Tibial nerve (tissue), 4 donors: Measurements from ENCODE around the gene IGFL4. TPM values are rescaled to one million over a fixed set of nuclear protein-coding genes. Genes with fewer than 3 reads are reported as not detected.

Source experiments
- DNase-seq, 2 donors: peaks; one replicate each; pipeline ENCODE4 v3.0.0-alpha.2; 2019; ENCODE audit warnings: low spot score in 2 of 2
- H3K27ac ChIP-seq, 4 donors: fragments of 200-600 bp; sonication (generic) in 3 of 4; one replicate each; pipeline ENCODE4 v1.5.1; 2017 to 2019; ENCODE audit warnings: mild to moderate bottlenecking in 1 of 4
- H3K27me3 ChIP-seq, 2 donors: fragments of 200-600 bp; sonication (generic) in 1 of 2; one replicate each; pipeline versions ENCODE4 v1.5.1 to v1.6.0; 2017 to 2019
- H3K36me3 ChIP-seq, 3 donors: fragments of 200-600 bp; sonication (generic); one replicate each; pipeline ENCODE4 v1.5.1; 2018 to 2019
- H3K4me1 ChIP-seq, 4 donors: fragments of 200-600 bp; sonication (generic) in 3 of 4; one replicate each; pipeline ENCODE4 v1.5.1; 2017 to 2019
- H3K4me3 ChIP-seq, 4 donors: fragments of 200-600 bp; sonication (generic) in 3 of 4; one replicate each; pipeline ENCODE4 v1.5.1; 2017 to 2019; ENCODE audit warnings: mild to moderate bottlenecking in 1 of 4, moderate library complexity in 1 of 4
- H3K9me3 ChIP-seq, 4 donors: fragments of 200-600 bp; sonication (generic) in 3 of 4; one replicate each; pipeline ENCODE4 v1.5.1; 2017 to 2019
- EP300 ChIP-seq, 2 donors: sonication (generic); formaldehyde crosslinking; IDR thresholded peaks; one replicate each; pipeline ENCODE4 v1.6.1; 2017; ENCODE audit warnings: antibody characterized with exemption in 2 of 2, mild to moderate bottlenecking in 1 of 2
- POLR2A ChIP-seq, 2 donors: fragments of 450-650 bp; IDR thresholded peaks; one replicate each; pipeline ENCODE4 v1.6.1; 2017; ENCODE audit warnings: antibody characterized with exemption in 2 of 2, mild to moderate bottlenecking in 2 of 2, moderate library complexity in 2 of 2
- WGBS, 2 donors: methylation state at CpG; one replicate each; pipeline ENCODE4 v1.1.5; 2018; 5-methylcytosine and 5-hydroxymethylcytosine counted together
- small RNA-seq: library from RNA; depleted of rRNA; stranded (forward); fragments of <200 nt; gene quantifications from one replicate; pipeline ENCODE3, GENCODE V24; 2016
- total RNA-seq, 4 donors: library from RNA; depleted of rRNA; stranded (reverse); fragments of >200 nt; gene quantifications; one replicate each; pipeline ENCODE4 v1.1.0, GENCODE V29; 2016
- TF ChIP-seq, protein P1 (sequence below), 5 experiments: fragments of 200-600 bp in 3 of 5; fragments of 450-650 bp in 2 of 5; sonication (generic) in 3 of 5; IDR thresholded peaks; one replicate each; pipeline ENCODE4 v1.5.1; 2016 to 2019; ENCODE audit warnings: antibody characterized with exemption in 5 of 5, mild to moderate bottlenecking in 3 of 5, moderate library complexity in 2 of 5

The IGFL4 gene
- total RNA-seq, 4 donors from 2014 or later, result 0.21 to 1.8 (median 0.89) TPM

DNA sequence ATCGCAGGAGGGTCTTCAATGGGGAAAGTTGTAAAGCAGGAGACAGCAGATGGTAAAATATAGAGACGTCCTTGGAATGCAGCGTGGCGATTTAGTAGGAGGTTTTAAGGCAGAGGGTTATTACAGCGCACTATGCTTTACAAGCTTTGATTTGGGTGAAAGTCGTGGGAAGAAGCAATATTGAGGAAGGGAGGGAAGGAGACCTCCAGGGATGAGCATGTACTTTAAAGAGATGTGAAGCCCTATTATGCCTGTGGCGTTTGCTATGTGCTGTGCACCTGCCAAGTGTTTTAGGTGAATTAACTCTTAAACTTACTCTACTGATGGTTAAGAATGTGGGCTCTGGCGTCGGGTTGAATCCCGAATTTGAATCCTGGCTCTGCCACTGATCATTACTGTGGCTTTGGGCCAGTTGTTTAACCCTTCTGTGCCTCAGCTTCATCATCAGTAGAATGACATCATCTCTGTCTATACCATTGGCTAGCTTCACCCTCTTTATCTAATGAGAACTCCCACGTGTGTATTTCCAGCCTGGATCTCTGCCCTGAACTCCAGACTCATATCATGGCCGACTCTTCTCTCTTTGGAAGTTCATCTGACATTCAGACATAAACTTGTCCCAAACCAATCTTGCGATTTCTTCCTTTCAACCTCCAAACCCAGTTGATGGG is 45.0 kb downstream of the IGFL4 start:
- WGBS, 2 donors, result 10 to 11% methylated on average over 13 of the region's 13 CpGs
- H3K27me3 ChIP-seq, result peaks cover 0 to 24% of the 10 kb centered on the region in 2 donors
- no peak for TF ChIP-seq EP300 (IDR thresholded peaks at IDR 0.05)
- TF ChIP-seq, protein P1, sequence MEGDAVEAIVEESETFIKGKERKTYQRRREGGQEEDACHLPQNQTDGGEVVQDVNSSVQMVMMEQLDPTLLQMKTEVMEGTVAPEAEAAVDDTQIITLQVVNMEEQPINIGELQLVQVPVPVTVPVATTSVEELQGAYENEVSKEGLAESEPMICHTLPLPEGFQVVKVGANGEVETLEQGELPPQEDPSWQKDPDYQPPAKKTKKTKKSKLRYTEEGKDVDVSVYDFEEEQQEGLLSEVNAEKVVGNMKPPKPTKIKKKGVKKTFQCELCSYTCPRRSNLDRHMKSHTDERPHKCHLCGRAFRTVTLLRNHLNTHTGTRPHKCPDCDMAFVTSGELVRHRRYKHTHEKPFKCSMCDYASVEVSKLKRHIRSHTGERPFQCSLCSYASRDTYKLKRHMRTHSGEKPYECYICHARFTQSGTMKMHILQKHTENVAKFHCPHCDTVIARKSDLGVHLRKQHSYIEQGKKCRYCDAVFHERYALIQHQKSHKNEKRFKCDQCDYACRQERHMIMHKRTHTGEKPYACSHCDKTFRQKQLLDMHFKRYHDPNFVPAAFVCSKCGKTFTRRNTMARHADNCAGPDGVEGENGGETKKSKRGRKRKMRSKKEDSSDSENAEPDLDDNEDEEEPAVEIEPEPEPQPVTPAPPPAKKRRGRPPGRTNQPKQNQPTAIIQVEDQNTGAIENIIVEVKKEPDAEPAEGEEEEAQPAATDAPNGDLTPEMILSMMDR (IDR thresholded peaks at IDR 0.05), result no peak
- no peak for TF ChIP-seq POLR2A (IDR thresholded peaks at IDR 0.05)
- peaks cover 0 to 13% (median 0%) of the 10 kb centered on the region in 3 donors for H3K36me3 ChIP-seq
- peak overlapping the region; percentile 48 to 83 (median 70) for H3K4me3 ChIP-seq
- H3K27ac ChIP-seq, result peak overlapping the region in 3 of 4 donors; percentile 82 to 86 (median 83)
- no peak for DNase-seq
- H3K9me3 ChIP-seq, result no peaks in the 10 kb centered on the region
- peaks cover 0 to 35% (median 14%) of the 10 kb centered on the region in 4 donors for H3K4me1 ChIP-seq

DNA sequence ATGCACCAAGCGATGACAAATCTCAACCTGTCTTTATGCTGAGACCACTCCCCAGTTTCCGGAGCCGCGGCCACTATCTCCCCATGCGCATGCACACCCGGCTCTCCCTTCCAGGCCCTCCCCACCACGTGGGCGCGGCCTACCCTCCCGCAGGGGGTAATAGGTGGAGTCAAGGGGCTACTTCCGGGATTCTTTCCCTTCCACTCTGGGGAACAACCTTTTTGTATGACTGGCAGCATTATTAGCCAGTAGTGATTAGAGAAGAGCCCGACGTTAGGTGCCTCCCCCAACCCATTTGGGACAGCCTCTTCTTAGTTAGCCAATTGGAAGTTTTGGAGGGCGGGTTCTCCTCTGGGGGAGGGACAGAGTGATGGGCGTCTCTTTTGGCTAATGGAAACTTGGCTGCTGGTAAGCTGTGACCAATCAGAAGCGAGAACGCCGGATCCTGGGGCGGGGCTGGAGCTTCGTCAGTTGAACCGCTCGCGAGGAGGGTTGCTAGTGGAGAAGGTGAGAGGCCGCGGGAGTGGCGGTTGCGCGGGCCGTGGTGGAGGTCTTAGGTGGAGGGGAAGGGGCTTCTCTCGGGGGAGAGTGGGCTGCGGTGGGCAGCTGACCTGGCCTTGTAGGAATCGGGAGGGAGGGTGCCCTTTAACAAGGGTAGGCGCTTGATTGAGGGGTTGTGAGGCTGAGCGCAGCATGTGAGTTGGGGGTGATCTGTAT is 45.6 kb downstream of the IGFL4 start, which contains the start of gene CCDC61:
Gene CCDC61 (plus strand): TSS at position 470 of the 717 bp plus-strand sequence. CDS start 7,552 bp downstream, outside the sequence.
- TF ChIP-seq EP300 (IDR thresholded peaks at IDR 0.05) (peak; percentile 82 to 88), POLR2A (IDR thresholded peaks at IDR 0.05) (peak; percentile 72 to 81)
- TF ChIP-seq, protein P1 (IDR thresholded peaks at IDR 0.05), result no peak
- H3K9me3 ChIP-seq, result no peaks in the 10 kb centered on the region
- H3K27ac ChIP-seq, result peak within 1 kb of the TSS in 3 of 4 donors; percentile 82 to 86 (median 83)
- H3K4me3 ChIP-seq, result peak within 1 kb of the TSS; percentile 48 to 83 (median 70)
- peak; percentile 92 to 97 for DNase-seq
- H3K36me3 ChIP-seq, result peaks cover 0 to 13% (median 0%) of the 10 kb centered on the region in 3 donors
- WGBS, 2 donors, result 1% methylated on average over 33 to 34 of the region's 34 CpGs
- peaks cover 0 to 28% (median 12%) of the 10 kb centered on the region in 4 donors for H3K4me1 ChIP-seq
- H3K27me3 ChIP-seq, result peaks cover 0 to 22% of the 10 kb centered on the region in 2 donors

DNA sequence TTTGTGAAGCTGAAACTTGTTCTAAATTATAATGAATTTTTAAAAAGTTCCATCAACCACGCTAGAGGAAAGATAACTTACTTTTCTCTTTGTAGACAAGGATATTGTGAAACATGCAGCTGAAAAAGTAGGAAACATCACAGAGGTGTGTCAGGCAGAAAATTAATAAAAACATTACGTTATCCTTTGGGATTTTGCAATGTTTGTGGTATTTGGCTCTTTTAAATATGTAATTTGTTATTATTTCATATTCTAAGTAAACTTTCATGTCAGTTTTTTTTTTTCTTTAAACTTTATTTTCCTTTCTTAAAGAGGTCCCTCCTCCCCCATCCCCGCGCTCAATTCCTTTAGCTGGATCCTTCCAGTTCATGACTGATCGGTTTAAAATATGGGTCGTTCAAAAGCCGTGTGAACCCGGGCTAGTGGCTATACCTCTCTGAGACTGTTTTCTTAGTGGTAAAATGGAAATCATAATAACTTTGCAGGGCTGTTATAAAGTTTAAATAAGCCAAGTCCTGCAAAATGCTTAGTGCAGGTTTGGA is 46.3 kb downstream of the IGFL4 start:
- Histone ChIP-seq H3K9me3 (no peaks in the 10 kb centered on the region), H3K27me3 (peaks cover 0 to 21% of the 10 kb centered on the region in 2 donors), H3K36me3 (peaks cover 0 to 13% (median 0%) of the 10 kb centered on the region in 3 donors), H3K4me1 (peaks cover 0 to 22% (median 9%) of the 10 kb centered on the region in 4 donors), H3K4me3 (peak overlapping the region; percentile 28 to 83 (median 66)), H3K27ac (peak overlapping the region in 2 of 4 donors; percentile 54 to 72)
- DNase-seq, result peak in 1 of 2 donors; percentile 31
- no peak for TF ChIP-seq POLR2A (IDR thresholded peaks at IDR 0.05)
- TF ChIP-seq, protein P1 (IDR thresholded peaks at IDR 0.05), result no peak
- TF ChIP-seq EP300 (IDR thresholded peaks at IDR 0.05), result no peak
- WGBS, 2 donors, result 8% methylated on average over 8 of the region's 8 CpGs

DNA sequence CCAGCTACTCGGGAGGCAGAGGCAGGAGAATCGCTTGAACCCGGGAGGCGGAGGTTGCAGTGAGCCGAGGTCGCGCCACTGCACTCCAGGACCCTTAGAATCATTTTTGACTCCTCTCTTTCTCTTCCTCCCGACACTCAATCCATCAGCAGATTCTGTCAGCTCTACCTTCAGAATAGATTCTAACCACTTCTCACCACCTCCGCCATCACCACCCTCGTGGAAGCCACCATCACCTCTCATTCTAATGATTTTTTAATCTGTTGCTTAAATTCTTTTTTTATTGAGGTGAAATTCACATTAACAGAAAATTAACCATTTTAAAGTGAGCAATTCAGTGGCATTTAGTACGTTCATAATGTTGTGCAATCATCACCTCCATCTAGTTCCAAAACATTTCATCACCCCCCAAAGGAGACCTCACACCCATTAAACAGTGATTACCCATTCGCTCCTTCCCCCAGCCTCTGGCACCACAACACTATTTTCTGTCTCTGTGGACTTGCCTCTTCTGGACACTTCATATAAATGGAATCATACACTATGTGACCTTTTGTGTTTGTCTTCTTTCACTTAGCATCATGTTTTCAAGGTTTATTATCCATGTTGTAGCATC is 50.6 kb downstream of the IGFL4 start:
- Histone ChIP-seq H3K36me3 (no peaks in the 10 kb centered on the region), H3K27me3 (peaks cover 0 to 17% of the 10 kb centered on the region in 2 donors), H3K9me3 (no peaks in the 10 kb centered on the region), H3K4me3 (no peak overlapping the region), H3K27ac (no peak overlapping the region), H3K4me1 (peaks cover 0 to 7% (median 0%) of the 10 kb centered on the region in 4 donors)
- TF ChIP-seq EP300 (IDR thresholded peaks at IDR 0.05), result peak in 1 of 2 donors; percentile 65
- TF ChIP-seq, protein P1 (IDR thresholded peaks at IDR 0.05), result no peak
- DNase-seq, result peak in 1 of 2 donors; percentile 53
- 83 to 86% methylated on average over 12 of the region's 12 CpGs for WGBS, 2 donors

Small RNAs within 50 kb of the gene (small RNA-seq; reads per million reads assigned to genes)
- 77.7 reads per million, percentile 95 among the genes with 10 or more reads in this experiment for gene MIR769

Other genes with a start within 250 kb of the IGFL4 start
- gene DMWD, start 248.2 kb downstream of the IGFL4 start, total RNA-seq, result 10 to 100 TPM; 28.4 to 75.0 (median 53.8) TPM
- gene RSPH6A, start 225.7 kb downstream of the IGFL4 start, total RNA-seq, result under 1 TPM in 1 of 4 donors, not detected in 3; 0.30 TPM
- 10 to 100 TPM; 31.0 to 89.0 (median 57.4) TPM for gene SYMPK, start 177.9 kb downstream of the IGFL4 start, total RNA-seq
- gene FOXA3, start 176.7 kb downstream of the IGFL4 start, total RNA-seq, result not detected
- gene IRF2BP1, start 154.9 kb downstream of the IGFL4 start, total RNA-seq, result 10 to 100 TPM; 16.4 to 33.3 (median 27.2) TPM
- gene MYPOP, start 138.4 kb downstream of the IGFL4 start, total RNA-seq, result 1 to 10 TPM; 3.6 to 9.0 (median 5.5) TPM
- gene NANOS2, start 126.2 kb downstream of the IGFL4 start, total RNA-seq, result not detected
- gene NOVA2, start 67.1 kb downstream of the IGFL4 start, total RNA-seq, result 1 to 10 TPM; 1.5 to 6.9 (median 1.7) TPM
- gene CCDC61, start 45.5 kb downstream of the IGFL4 start, total RNA-seq, result 10 to 100 TPM; 16.2 to 31.4 (median 21.3) TPM
- gene PGLYRP1, start 17.9 kb downstream of the IGFL4 start, total RNA-seq, result not detected
- gene IGFL3, start 83.7 kb upstream of the IGFL4 start, total RNA-seq, result not detected
- gene IGFL2, start 107.2 kb upstream of the IGFL4 start, total RNA-seq, result 1 to 10 TPM in 1 of 4 donors, not detected in 3; 1.0 TPM
- gene IGFL1, start 188.7 kb upstream of the IGFL4 start, total RNA-seq, result not detected